Keratinocyte (primary cell): Measurements from ENCODE around the gene MRC2.

Experiments
- EZH2 ChIP-seq: IDR thresholded peaks from one replicate; pipeline ENCODE4 v1.6.1; 2012; ENCODE audit warnings: inconsistent platforms, mild to moderate bottlenecking, low read length, moderate library complexity
- TF ChIP-seq, protein P1 (sequence below), 3 experiments: IDR thresholded peaks in 1 of 3; conservative IDR thresholded peaks in 1 of 3; optimal IDR thresholded peaks in 1 of 3; 2 replicates in 2 of 3; 3 replicates in 1 of 3; pipeline versions ENCODE3 to v1.5.1; 2011; ENCODE audit warnings: low read length in 3 of 3, mild to moderate bottlenecking in 3 of 3, moderate library complexity in 2 of 3, control low read depth in 1 of 3, inconsistent platforms in 1 of 3; ENCODE audit not compliant: insufficient read depth in 2 of 3; ENCODE audit errors: extremely low read depth in 1 of 3

- TF ChIP-seq, protein P1, sequence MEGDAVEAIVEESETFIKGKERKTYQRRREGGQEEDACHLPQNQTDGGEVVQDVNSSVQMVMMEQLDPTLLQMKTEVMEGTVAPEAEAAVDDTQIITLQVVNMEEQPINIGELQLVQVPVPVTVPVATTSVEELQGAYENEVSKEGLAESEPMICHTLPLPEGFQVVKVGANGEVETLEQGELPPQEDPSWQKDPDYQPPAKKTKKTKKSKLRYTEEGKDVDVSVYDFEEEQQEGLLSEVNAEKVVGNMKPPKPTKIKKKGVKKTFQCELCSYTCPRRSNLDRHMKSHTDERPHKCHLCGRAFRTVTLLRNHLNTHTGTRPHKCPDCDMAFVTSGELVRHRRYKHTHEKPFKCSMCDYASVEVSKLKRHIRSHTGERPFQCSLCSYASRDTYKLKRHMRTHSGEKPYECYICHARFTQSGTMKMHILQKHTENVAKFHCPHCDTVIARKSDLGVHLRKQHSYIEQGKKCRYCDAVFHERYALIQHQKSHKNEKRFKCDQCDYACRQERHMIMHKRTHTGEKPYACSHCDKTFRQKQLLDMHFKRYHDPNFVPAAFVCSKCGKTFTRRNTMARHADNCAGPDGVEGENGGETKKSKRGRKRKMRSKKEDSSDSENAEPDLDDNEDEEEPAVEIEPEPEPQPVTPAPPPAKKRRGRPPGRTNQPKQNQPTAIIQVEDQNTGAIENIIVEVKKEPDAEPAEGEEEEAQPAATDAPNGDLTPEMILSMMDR (optimal IDR thresholded peaks at IDR 0.05 in 1 of 3, IDR thresholded peaks at IDR 0.05 in 1 of 3, conservative IDR thresholded peaks at IDR 0.05 in 1 of 3; ENCODE audit: extremely low read depth in 1 of 3, insufficient read depth in 2 of 3, low read length in 3 of 3), result no peak
- no peak for TF ChIP-seq EZH2
Measured at GRCh38 chr17:62703261-62703775, 75.8 kb downstream of the MRC2 start.
